Suppressor macrophage treated with lipopolysaccharide for 1 hour (primary cell): ENCODE results near the gene PER2.
"Not testable (repeated sequence)": the region's sequence is repeated elsewhere in the genome, so short reads cannot be mapped to it uniquely, and the experiment has no call there.

Experiments
- DNase-seq, 3 donors: peaks; one replicate each; pipeline ENCODE4 v3.0.0-alpha.2; 2020 to 2022

PER2 gene

GRCh38 chr2:238286095-238286494, 2.3 kb downstream of the PER2 start:
- no peak for DNase-seq

- DNase-seq = no peak
Measured at GRCh38 chr2:238285653-238286082, 2.7 kb downstream of the PER2 start.

GRCh38 chr2:238284802-238285515, 3.5 kb downstream of the PER2 start:
- no peak for DNase-seq

GRCh38 chr2:238282861-238283738, 5.3 kb downstream of the PER2 start:
- no peak for DNase-seq

GRCh38 chr2:238281826-238282480, 6.5 kb downstream of the PER2 start:
- DNase-seq = no peak

GRCh38 chr2:238280083-238280825, 8.2 kb downstream of the PER2 start:
- no peak for DNase-seq

- DNase-seq = no peak
Measured at GRCh38 chr2:238279324-238279682, 9.1 kb downstream of the PER2 start.

- DNase-seq = no peak
Measured at GRCh38 chr2:238278626-238279323, 9.6 kb downstream of the PER2 start.

GRCh38 chr2:238277695-238278094, 10.7 kb downstream of the PER2 start:
- DNase-seq = no peak

- no peak for DNase-seq
Measured at GRCh38 chr2:238274152-238274865, 14.1 kb downstream of the PER2 start.

GRCh38 chr2:238273433-238273832, 15.0 kb downstream of the PER2 start:
- peak; percentile 11 to 30 (median 14) for DNase-seq

- no peak for DNase-seq
Measured at GRCh38 chr2:238272156-238272555, 16.3 kb downstream of the PER2 start.

GRCh38 chr2:238271686-238272085, 16.7 kb downstream of the PER2 start:
- not testable (repeated sequence) for DNase-seq

- no peak for DNase-seq
Measured at GRCh38 chr2:238271061-238271554, 17.3 kb downstream of the PER2 start.

- no peak for DNase-seq
Measured at GRCh38 chr2:238270606-238271005, 17.8 kb downstream of the PER2 start.

GRCh38 chr2:238269741-238270140, 18.7 kb downstream of the PER2 start:
- no peak for DNase-seq

- DNase-seq = no peak
Measured at GRCh38 chr2:238267884-238268680, 20.3 kb downstream of the PER2 start.

GRCh38 chr2:238267341-238267710, 21.1 kb downstream of the PER2 start:
- DNase-seq = no peak

GRCh38 chr2:238265605-238266004, 22.8 kb downstream of the PER2 start:
- no peak for DNase-seq

GRCh38 chr2:238264072-238264460, 24.3 kb downstream of the PER2 start:
- no peak for DNase-seq
